HG02571 (cell line): Measurements from ENCODE around the gene CPB2.

Experiments
- ATAC-seq: cut with Tn5 transposase; IDR thresholded peaks from one replicate; pipeline ENCODE4 v1.9.1; 2021; ENCODE audit warnings: mild to moderate bottlenecking, moderate library complexity; ENCODE audit not compliant: unreplicated experiment

The CPB2 gene

DNA sequence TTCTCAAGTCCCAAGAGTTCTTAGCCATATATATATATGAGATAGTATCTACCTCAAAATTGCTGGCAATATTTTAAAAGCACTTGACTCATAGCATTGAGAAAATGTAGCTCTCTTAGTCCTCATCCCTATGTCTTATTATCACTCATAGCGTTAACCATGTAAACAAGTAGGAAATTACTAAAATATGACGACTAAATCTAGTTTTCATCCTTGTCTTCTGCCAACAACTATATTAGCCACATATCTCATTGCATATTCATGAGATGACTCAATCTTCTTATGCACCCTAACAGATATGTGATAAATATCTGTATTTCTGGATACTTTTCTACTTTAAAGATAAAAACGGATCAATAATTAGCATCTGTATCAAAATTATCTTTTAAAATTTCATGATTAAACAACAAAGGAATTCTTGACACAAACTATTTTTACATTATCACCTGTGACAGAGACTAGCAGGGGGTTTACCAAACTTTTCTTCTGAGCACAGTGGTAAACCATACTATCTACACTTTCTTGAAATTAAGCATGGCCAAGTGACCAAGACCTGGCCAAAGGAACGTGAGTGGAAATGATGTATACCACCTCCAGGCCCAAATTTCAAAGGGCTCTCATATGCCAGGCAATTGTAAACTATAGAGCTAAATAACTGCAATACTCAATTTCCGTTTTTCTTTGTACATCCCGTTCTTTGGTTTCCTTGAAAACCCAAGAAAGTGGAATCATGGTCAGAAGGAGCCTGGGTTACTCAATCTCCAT lies 98.0 kb downstream of the CPB2 start:
- ATAC-seq = no peak

DNA sequence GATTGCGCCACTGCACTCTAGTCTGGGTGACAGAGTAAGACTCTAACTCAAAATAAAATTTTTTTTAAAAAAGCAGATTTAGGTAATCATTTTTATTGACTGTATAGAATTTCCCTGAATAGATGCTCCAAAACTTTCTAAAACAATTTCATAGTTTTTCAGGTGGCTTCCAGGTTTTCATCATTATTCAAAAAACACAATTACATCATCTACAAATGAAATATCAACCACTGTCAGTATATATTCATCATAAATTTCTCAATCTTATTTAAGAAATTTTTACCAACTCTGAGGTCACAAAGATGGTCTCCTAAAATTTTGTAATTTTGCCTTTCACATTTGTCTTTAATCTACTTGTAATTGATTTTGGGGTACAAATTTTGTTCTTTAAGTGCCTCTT lies 100.3 kb downstream of the CPB2 start:
- no peak for ATAC-seq
